Testis (tissue), 3 donors: ENCODE data around the gene PSD4. TPM values are rescaled to one million over a fixed set of nuclear protein-coding genes. Genes with fewer than 3 reads are reported as not detected.

ENCODE experiments used
- DNase-seq: peaks from one replicate; pipeline ENCODE4 v3.0.0-alpha.2; 2019
- H3K27ac ChIP-seq, 2 donors: fragments of 200-600 bp; sonication (generic); one replicate each; pipeline ENCODE4 v1.5.1; 2019
- H3K27me3 ChIP-seq: fragments of 200-600 bp; sonication (generic); one replicate; pipeline ENCODE4 v1.5.1; 2019
- H3K36me3 ChIP-seq: fragments of 200-600 bp; sonication (generic); one replicate; pipeline ENCODE4 v1.5.1; 2017; ENCODE audit warnings: low read depth; ENCODE audit errors: missing control alignments
- H3K4me1 ChIP-seq: fragments of 200-600 bp; sonication (generic); one replicate; pipeline ENCODE4 v1.5.1; 2019
- H3K4me3 ChIP-seq, 2 donors: fragments of 200-600 bp; sonication (generic); one replicate each; pipeline ENCODE4 v1.5.1; 2017 to 2019
- H3K9me3 ChIP-seq: fragments of 200-600 bp; sonication (generic); one replicate; pipeline ENCODE4 v1.5.1; 2017
- POLR2A ChIP-seq: fragments of 450-650 bp; IDR thresholded peaks from one replicate; pipeline ENCODE4 v1.6.1; 2017; ENCODE audit warnings: antibody characterized with exemption, mild to moderate bottlenecking, moderate library complexity
- WGBS, 2 donors: methylation state at CpG; one replicate each; pipeline ENCODE4 v1.1.5; 2018; 5-methylcytosine and 5-hydroxymethylcytosine counted together
- intact Hi-C: fragments of 100-400 bp; cut with DNase I; formaldehyde crosslinking; loops from one replicate; pipeline ENCODE4 v1.15.1; 2023; ENCODE audit warnings: low total_unique reads
- polyA plus RNA-seq: library from polyadenylated mRNA; stranded (reverse); fragments of 350-450 nt; fragmentation: Illumina TruSeq; extraction: RNeasy Lipid Tissue Mini Kit (QIAGEN cat#74804); gene quantifications from one replicate; pipeline ENCODE4 v1.2.3, GENCODE V29; 2014; ENCODE audit warnings: low read depth, low replicate concordance; ENCODE audit not compliant: insufficient read depth
- total RNA-seq, 2 donors: library from RNA; depleted of rRNA; stranded (reverse); fragments of >200 nt; gene quantifications; one replicate each; pipeline ENCODE4 v1.2.3, GENCODE V29; 2016
- TF ChIP-seq, protein P1 (sequence below), 3 experiments: fragments of 450-650 bp in 2 of 3; fragments of 200-600 bp in 1 of 3; sonication (generic) in 1 of 3; IDR thresholded peaks; one replicate each; pipeline ENCODE4 v1.5.1; 2016 to 2019; ENCODE audit warnings: antibody characterized with exemption in 3 of 3, mild to moderate bottlenecking in 2 of 3, moderate library complexity in 1 of 3

PSD4 gene
- total and polyA plus RNA-seq, 3 donors from 2014 or later = 18.7 to 35.9 (median 22.8) TPM

DNA sequence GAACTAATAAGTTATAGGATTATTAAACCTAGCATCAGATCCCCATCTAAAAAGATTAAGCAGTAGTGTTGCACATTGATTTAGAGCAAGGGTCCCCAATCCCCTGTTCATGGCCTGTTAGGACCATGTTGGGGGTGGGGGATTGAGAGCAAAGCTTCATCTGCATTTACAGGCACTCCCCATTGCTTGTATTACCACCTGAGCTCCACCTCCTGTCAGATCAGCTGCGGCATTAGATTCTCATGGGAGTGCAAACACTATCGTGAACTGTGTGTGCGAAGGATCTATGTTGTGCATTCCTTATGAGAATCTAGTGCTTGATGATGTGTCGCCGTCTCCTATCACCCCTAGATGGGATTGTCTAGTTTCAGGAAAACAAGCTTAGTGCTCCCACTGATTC is 18.4 kb upstream of the PSD4 start:
- Histone ChIP-seq H3K9me3 (no peaks in the 10 kb centered on the region), H3K27me3 (no peaks in the 10 kb centered on the region), H3K27ac (no peak overlapping the region), H3K4me3 (no peak overlapping the region), H3K36me3 (no peaks in the 10 kb centered on the region), H3K4me1 (no peaks in the 10 kb centered on the region)
- TF ChIP-seq, protein P1, sequence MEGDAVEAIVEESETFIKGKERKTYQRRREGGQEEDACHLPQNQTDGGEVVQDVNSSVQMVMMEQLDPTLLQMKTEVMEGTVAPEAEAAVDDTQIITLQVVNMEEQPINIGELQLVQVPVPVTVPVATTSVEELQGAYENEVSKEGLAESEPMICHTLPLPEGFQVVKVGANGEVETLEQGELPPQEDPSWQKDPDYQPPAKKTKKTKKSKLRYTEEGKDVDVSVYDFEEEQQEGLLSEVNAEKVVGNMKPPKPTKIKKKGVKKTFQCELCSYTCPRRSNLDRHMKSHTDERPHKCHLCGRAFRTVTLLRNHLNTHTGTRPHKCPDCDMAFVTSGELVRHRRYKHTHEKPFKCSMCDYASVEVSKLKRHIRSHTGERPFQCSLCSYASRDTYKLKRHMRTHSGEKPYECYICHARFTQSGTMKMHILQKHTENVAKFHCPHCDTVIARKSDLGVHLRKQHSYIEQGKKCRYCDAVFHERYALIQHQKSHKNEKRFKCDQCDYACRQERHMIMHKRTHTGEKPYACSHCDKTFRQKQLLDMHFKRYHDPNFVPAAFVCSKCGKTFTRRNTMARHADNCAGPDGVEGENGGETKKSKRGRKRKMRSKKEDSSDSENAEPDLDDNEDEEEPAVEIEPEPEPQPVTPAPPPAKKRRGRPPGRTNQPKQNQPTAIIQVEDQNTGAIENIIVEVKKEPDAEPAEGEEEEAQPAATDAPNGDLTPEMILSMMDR (IDR thresholded peaks at IDR 0.05) = no peak
- TF ChIP-seq POLR2A = no peak
- intact Hi-C loops = no loop called here
- 90 to 94% methylated on average over 5 of the region's 5 CpGs for WGBS, 2 donors
- no peak for DNase-seq

DNA sequence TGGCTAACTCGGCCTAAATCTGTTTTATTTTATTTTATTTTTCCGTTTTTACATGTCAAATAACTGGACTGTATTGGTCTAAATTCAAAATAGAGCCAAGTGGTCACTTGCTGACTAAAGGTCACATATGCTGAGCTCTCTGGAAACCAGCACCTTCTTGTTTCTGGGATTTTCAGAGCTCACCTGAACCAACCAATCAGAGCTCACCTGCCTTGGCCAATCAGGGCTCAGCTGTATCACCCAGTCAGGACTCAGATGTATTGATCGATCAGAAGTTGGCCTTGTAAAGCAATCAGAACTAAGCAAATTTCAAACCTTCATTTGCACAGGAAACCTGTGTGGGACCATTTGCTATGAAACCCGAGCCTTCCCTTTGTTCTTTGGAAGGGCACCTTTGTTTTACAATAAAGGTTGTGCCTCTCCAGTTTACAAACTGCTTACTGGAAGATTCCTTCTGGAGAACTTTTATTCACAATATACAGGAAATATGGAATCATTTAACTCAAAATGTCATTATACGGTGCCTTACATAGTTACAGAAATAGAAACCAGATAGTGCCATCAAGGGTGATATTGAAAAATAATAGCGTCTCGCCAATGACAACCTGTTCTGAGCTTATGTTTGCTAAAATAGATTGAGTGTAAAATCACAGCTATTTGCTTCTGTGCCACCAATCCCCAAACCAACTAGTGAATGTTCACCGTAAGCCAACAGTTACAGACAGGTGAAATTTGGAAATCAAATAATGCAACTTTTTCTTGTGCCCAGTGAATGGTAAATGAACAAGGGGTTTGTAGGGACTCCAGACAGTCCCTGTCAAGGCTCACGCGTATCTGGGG is 17.3 kb upstream of the PSD4 start:
- intact Hi-C loops = no loop called here
- TF ChIP-seq POLR2A = no peak
- TF ChIP-seq, protein P1 (IDR thresholded peaks at IDR 0.05) = no peak
- Histone ChIP-seq H3K9me3 (no peaks in the 10 kb centered on the region), H3K4me1 (no peaks in the 10 kb centered on the region), H3K4me3 (peak overlapping the region; percentile 27 to 41), H3K27ac (no peak overlapping the region), H3K27me3 (no peaks in the 10 kb centered on the region), H3K36me3 (no peaks in the 10 kb centered on the region)
- DNase-seq = peak; percentile 44
- 32 to 44% methylated on average over 10 of the region's 10 CpGs for WGBS, 2 donors

DNA sequence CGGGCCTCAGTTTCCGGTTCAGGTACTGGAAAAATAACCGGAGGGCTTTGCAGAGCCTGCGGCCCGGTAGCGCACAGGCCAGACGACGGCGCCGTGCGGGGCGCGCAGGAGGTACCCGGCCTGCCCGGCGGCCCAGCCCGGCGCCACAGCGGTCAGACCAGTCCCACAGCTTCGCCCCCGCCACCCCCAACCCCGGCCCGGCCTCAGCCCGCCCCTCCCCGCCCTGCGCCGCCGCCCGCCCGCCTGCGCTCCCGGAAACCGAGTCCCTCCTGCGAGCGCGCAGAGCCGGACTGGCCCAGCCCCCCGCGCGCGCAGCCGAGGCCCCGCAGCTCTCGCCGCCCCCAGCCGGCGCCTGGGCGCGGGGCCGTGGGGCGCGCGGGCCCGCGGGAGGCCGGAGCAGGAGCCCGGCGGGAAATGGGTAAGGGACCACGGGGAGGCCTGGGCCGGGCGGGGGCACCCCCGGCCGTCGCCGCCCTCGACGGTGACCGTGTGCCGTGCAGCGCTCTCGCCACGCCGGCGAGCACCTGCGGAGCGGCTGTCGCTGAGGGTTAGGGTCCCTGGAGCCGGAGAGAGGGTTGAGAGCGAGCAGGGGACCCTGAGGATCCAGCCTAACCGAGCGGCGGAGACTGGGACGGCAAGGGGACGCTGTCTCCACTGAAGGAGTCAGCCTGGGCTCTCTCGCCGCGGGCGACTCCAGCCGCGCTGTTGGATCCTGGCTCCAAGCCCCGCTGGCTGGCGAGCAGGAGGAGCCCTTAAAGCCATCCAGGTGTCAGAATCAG is 16.5 kb upstream of the PSD4 start:
- H3K9me3 ChIP-seq = no peaks in the 10 kb centered on the region
- H3K27ac ChIP-seq = no peak overlapping the region
- peak; percentile 17 for DNase-seq
- WGBS, 2 donors = 0 to 2% methylated on average over 30 to 63 of the region's 92 CpGs
- intact Hi-C loops = no loop called here
- H3K4me1 ChIP-seq = no peaks in the 10 kb centered on the region
- peak overlapping the region; percentile 41 to 43 for H3K4me3 ChIP-seq
- H3K36me3 ChIP-seq = no peaks in the 10 kb centered on the region
- no peak for TF ChIP-seq POLR2A
- TF ChIP-seq, protein P1 (IDR thresholded peaks at IDR 0.05) = no peak
- no peaks in the 10 kb centered on the region for H3K27me3 ChIP-seq

DNA sequence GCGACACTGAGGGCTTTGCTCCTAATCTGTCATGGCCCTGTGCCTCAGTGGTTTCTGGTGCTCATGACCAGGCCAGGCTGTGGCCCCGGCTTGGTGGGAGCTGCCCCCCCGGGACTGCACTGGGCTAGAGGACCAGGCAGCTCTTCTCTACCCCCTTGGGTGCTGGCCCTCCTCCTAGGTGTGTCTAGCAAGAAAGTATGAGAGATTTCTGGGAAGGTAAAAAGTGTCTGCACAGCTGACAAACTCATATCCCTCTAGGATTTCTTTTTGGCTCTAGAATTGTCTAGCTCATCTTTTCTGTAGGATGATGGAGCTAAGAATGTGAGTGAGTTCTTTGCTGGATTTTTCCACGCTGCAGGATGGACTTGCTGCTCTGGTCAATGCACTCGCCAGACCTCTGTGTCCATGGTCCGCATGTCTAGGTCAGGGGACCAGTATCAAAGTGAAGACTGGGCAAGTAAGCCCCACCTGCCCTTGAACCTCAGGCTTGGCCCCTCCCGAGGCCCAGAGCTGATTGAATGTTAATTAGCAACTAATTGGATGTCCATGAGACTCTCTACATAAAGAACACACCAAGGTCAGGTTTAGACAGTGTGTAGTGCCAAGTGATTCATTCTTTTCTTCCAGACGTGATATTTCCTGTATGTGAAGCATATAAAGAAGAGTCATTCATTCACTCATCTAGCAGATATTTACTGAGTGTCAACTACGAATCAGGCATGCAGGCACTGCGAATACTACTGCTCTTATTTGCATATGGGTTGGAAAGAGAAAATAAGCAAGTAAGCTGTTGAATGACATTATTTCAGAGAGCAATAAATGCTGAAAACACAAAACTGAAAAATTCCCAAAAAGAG is 15.6 kb upstream of the PSD4 start:
- H3K4me1 ChIP-seq = no peaks in the 10 kb centered on the region
- H3K27ac ChIP-seq = no peak overlapping the region
- WGBS, 2 donors = 33 to 39% methylated on average over 7 to 10 of the region's 10 CpGs
- H3K27me3 ChIP-seq = no peaks in the 10 kb centered on the region
- peak overlapping the region; percentile 41 to 43 for H3K4me3 ChIP-seq
- TF ChIP-seq, protein P1 (IDR thresholded peaks at IDR 0.05) = no peak
- no peak for TF ChIP-seq POLR2A
- intact Hi-C loops = no loop called here
- no peaks in the 10 kb centered on the region for H3K36me3 ChIP-seq
- no peaks in the 10 kb centered on the region for H3K9me3 ChIP-seq
- DNase-seq = peak; percentile 5
